Right cardiac atrium (tissue), 5 donors: Measurements from ENCODE around the gene DOC2B. TPM values are rescaled to one million over a fixed set of nuclear protein-coding genes. Genes with fewer than 3 reads are reported as not detected.
A peak's percentile ranks its signal among the peaks of the same experiment; 100 is the strongest.

Experiments
- ATAC-seq, 2 donors: fragments of 200-7000 bp; cut with Tn5 transposase; one replicate each; pipeline versions ENCODE4 v1.8.0 to v1.9.1; 2020; ENCODE audit warnings: moderate library complexity in 2 of 2, mild to moderate bottlenecking in 1 of 2
- DNase-seq, 3 donors: peaks; one replicate each; pipeline ENCODE4 v3.0.0-alpha.2; 2020
- H3K27ac ChIP-seq: one replicate; pipeline ENCODE4 v1.5.1; 2013; ENCODE audit warnings: mild to moderate bottlenecking, low read length, control low read depth, moderate library complexity
- H3K27me3 ChIP-seq: one replicate; pipeline ENCODE4 v1.6.1; 2013; ENCODE audit not compliant: control insufficient read depth, insufficient read depth
- H3K4me1 ChIP-seq: one replicate; pipeline ENCODE4 v1.6.1; 2013; ENCODE audit warnings: low read length; ENCODE audit not compliant: control insufficient read depth, insufficient read depth
- H3K4me3 ChIP-seq: one replicate; pipeline ENCODE4 v1.5.1; 2013; ENCODE audit warnings: low read length, control low read depth
- H3K9me3 ChIP-seq: one replicate; pipeline ENCODE4 v1.6.1; 2013; ENCODE audit warnings: low read length; ENCODE audit not compliant: control insufficient read depth
- WGBS: extraction: QIAGEN DNeasy Blood & Tissue Kit; methylation state at CpG from one replicate; pipeline ENCODE4 v1.1.7; 2013; 5-methylcytosine and 5-hydroxymethylcytosine counted together
- intact Hi-C, 4 donors: fragments of 100-400 bp; cut with DNase I; formaldehyde crosslinking; loops; one replicate each; pipeline versions ENCODE4 v1.11.0 to v1.14.0; 2022 to 2023
- polyA plus RNA-seq: library from polyadenylated mRNA; stranded (reverse); fragments of 200-250 nt; gene quantifications from one replicate; pipeline ENCODE4 v1.2.3, GENCODE V29; 2013
- total RNA-seq, 4 donors: library from RNA; stranded (reverse); fragmentation: NEBNext Ultra II Directional; extraction: Animal tissue kit (Norgen Biotek cat#: 25700); gene quantifications; one replicate each; pipeline ENCODE4 v1.2.1, GENCODE V29; 2021
- donor health status: healthy with polysubstance abuse.
- donor health status: DM: no; HTN: yes; CAD: no.
- donor health status: DM: no; HTN: no; CAD: no.
- donor health status: DM: no; HTN: yes; CAD: no; lungs with severe emphysema.
- donor health status: DM: yes; HTN: yes; CAD: no.

The DOC2B gene
- total and polyA plus RNA-seq, 5 donors, result 2.3 to 5.3 (median 3.0) TPM

DNA sequence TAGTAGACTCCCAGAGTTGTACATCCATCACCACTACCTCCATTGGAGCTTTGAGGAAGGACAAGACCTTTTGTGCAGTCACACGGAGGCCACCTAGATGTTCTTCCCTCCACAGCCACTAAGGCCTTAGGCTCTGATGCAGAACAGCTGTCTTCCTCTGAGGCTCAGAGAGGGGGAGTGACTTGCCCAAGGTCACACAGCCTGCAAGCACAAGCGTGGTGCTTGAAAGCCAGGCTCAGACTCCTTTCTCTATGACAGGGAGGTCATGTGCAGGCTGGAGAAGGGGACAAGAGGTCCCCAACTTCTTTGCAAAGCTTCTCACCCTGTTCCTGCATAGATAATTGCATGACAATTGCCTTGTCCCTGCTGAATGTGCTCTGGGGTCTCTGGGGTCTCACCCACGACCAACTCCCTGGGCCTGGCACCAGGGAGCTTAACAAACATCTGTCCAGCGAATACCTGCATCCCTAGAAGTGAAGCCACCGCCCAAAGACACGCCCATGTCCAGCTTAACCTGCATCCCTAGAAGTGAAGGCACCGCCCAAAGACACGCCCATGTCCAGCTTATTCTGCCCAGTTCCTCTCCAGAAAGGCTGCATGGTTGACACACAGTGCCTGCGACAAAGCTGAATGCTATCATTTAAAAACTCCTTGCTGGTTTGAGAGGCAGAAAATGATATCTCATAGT, 31.4 kb downstream of the DOC2B start:
- ATAC-seq (no peak), DNase-seq (peak in 1 of 3 donors; percentile 18)
- Histone ChIP-seq H3K27ac (no peak overlapping the region), H3K27me3 (no peaks in the 10 kb centered on the region), H3K9me3 (no peaks in the 10 kb centered on the region), H3K4me3 (no peak overlapping the region), H3K4me1 (no peaks in the 10 kb centered on the region)
- 88% methylated on average over 9 of the region's 9 CpGs for WGBS
- intact Hi-C loops, result no loop called here

DNA sequence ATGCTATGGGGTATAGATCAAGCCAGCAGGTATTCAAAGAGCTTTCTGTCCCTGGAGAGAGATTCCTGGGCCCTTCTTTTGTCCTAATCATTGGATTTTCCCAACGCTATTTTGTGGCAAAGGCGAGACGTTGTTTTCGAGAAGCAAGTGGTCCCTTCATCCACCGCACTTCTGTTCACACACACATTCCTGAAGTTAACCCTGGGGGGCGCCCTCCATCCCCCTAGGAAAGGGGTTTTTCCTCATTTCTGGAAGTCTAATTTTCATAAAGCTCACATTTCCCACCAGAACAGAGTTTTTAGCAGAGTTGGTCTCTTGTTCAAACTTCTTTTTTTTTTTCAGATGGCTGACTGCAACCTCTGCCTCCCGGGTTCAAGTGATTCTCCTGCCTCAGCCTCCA, 32.2 kb downstream of the DOC2B start:
- H3K9me3 ChIP-seq, result no peaks in the 10 kb centered on the region
- H3K27ac ChIP-seq, result no peak overlapping the region
- no peaks in the 10 kb centered on the region for H3K4me1 ChIP-seq
- 86% methylated on average over 7 of the region's 7 CpGs for WGBS
- H3K4me3 ChIP-seq, result no peak overlapping the region
- ATAC-seq (no peak), DNase-seq (peak in 1 of 3 donors; percentile 24)
- H3K27me3 ChIP-seq, result no peaks in the 10 kb centered on the region
- intact Hi-C loops, result no loop called here

DNA sequence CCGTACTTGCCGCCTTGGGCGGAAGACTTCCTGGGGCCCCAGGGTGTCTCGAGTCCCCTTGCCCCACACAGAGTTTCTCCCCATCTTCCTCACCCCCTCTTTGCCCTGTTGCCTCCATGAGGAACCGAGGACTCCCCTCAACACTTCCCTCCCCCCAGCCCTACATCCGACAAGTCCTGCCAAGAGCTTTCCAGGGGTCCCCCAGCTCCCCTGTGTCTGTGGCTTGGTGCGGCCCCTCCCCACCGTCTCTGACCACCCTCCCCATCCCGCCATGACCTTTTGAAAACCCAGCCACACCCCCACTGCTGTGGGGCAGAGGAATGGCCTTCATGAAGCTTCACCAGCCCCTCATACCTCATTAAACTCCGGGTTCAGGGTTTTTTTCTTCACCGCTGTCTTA, 32.7 kb downstream of the DOC2B start:
- ATAC-seq, result no peak
- WGBS, result 81% methylated on average over 10 of the region's 11 CpGs
- no peaks in the 10 kb centered on the region for H3K27me3 ChIP-seq
- H3K9me3 ChIP-seq, result no peaks in the 10 kb centered on the region
- intact Hi-C loops, result no loop called here
- H3K27ac ChIP-seq, result no peak overlapping the region
- H3K4me1 ChIP-seq, result no peaks in the 10 kb centered on the region
- H3K4me3 ChIP-seq, result no peak overlapping the region
- DNase-seq, result peak in 2 of 3 donors; percentile 2 to 39

DNA sequence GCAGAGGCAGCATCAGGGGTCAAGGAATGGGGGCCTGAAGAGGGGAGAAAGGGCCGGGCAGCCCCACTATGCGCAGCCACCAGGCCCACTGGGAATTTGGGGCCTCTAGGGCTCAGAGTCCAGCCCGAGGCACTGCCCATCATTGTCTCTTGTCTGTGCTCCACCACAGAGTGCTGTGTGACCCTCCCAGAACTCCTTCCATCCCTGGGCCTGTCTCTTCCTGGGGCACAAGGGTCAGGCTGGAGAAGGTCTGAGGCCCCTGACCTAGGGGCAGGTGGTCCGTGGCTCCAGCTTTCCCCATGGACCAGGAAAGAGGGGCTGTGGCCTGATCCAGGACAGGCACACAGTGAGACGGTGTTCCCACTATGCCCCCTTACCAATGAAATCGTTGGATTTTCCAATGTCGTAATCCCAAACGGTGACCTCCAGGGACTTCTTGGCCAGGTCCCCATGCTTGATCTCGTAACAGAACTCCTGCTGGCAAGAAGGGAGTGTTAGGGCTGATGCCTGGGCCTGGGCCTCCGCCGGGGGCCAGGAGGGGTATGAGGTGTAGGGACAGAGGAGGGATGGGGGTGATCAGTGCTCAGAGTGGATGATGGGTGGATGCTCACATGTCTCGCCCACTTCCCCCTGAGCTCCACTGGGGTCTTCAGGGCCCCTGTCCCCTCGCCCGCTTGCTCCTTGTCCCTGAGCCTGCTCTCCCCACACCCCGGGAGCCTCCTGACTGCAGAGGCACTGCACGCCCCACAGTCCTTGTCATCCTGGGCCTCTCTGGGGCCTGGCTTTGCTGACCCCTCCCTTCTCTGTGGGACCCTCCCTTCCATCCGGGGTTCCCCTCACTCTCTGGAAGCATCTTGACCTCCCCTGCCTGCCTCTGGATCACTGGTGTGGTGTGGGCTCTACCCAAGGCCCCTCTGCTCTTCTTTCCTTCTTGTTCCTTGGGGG, 33.4 kb downstream of the DOC2B start:
- no peaks in the 10 kb centered on the region for H3K4me1 ChIP-seq
- H3K9me3 ChIP-seq, result no peaks in the 10 kb centered on the region
- H3K27ac ChIP-seq, result no peak overlapping the region
- no peaks in the 10 kb centered on the region for H3K27me3 ChIP-seq
- DNase-seq (peak in 2 of 3 donors; percentile 10 to 32), ATAC-seq (no peak)
- 90% methylated on average over 17 of the region's 17 CpGs for WGBS
- H3K4me3 ChIP-seq, result no peak overlapping the region
- intact Hi-C loops, result no loop called here

DNA sequence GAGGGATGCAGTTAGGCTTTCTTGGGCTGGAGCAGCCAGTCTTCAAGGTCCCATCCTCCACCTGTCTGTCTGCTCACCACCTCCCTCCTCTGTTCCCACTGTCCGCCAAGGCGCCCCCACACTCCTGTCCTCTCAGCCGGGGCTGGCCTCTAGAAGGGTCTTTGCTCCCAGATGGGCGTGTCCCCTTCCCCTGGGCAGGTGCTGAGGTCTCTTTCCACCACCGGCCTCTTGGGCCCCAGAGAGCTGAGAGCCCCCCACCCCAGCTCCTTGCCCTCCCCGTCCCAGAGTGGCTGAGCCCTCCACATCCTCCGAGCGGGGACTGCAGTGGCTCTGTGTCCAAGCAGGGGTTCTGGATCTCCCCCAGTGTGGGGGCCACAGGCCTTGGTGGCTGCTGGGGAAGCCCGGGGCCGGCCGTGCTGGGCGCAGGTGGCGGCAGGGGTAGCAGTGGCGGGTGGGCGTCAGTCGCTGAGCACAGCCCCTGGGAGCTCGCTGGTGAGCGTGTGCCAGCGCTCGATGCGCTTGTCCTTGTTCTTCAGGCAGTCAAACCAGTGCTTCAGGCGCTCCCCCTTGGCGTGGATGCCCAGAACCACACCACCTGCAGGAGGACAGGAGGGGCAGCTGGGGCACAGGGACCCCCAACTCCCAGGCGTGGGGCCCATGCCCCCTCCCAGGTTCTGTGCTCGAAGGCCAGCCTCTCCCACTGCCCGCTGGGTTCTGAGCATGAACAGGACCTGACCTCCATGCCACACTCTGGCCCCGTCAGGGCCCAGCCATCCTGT, 34.3 kb downstream of the DOC2B start:
- no peaks in the 10 kb centered on the region for H3K4me1 ChIP-seq
- intact Hi-C loops, result no loop called here
- no peaks in the 10 kb centered on the region for H3K27me3 ChIP-seq
- no peak overlapping the region for H3K4me3 ChIP-seq
- ATAC-seq (no peak), DNase-seq (peak in 2 of 3 donors; percentile 25 to 46)
- H3K9me3 ChIP-seq, result no peaks in the 10 kb centered on the region
- 92% methylated on average over 27 of the region's 27 CpGs for WGBS
- H3K27ac ChIP-seq, result no peak overlapping the region

DNA sequence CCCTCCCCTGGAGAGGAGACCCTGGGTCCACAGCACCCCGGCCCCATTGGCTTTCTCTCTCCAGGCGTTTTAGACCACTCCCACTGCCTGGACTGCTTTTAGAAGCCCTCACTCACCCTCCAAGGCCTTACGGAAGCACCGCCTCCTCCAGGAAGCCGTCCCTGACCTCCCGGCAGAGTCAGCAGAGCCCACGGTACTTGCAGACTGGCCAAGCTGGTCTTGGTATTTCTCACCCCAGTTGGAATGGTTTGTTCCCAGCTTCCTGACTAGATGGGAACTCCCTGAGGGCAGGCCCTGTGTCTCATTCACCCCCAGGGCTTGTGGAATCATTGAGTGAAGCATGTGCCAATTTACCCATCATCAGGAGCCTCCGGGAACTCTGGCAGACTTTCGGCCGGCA, 34.9 kb downstream of the DOC2B start:
- WGBS, result 84% methylated on average over 10 of the region's 10 CpGs
- intact Hi-C loops, result no loop called here
- DNase-seq, result peak in 1 of 3 donors; percentile 24

DNA sequence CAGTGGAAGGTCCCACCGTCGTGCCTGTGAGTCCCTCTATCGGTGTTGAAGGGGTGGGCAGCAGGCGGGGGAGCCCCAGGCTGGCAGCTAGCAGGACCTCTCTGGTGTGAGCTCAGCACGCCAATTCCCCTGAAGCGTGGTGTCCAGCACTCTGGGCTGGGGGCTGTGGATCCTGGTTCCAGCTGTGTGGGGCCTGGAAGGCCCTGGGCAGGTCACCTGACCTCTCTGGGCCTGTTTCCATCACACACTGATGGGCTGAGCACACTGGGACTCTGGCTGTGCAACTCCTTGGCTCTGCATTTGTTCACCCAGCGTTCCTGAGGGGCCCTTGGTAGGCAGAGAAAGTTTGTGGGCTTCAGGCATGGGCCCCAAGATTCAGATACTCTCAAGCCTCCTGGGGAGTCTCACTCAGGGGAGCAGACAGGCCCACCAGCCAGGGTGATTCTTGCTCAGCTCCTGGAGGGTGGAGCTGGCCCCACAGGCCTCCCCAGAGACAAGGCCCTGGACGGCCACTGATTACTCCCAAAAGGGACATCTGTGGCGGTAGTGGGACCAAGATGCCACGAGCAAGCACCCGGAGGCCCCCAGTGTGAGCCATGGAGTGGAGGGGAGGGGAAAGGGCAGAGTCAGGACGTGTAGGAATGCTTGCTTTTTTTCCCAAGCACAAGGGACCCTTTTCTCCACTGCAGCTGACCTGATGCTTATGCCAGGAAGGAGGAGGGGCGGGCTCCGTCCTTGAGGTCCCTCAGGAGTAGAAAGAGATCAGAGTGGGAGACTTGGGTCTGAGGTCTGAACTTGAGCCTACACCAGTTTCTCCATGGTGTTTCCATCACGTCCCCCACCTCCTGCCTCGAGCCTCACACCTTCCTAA, 35.5 kb downstream of the DOC2B start:
- H3K4me1 ChIP-seq, result no peaks in the 10 kb centered on the region
- WGBS, result 73% methylated on average over 16 of the region's 16 CpGs
- H3K27me3 ChIP-seq, result no peaks in the 10 kb centered on the region
- H3K27ac ChIP-seq, result no peak overlapping the region
- ATAC-seq (peak; percentile 6 to 27), DNase-seq (peak in 2 of 3 donors; percentile 55 to 57)
- no peaks in the 10 kb centered on the region for H3K9me3 ChIP-seq
- intact Hi-C loops, result no loop called here
- H3K4me3 ChIP-seq, result no peak overlapping the region

More for the DNA sequence above, 34.9 kb downstream of the DOC2B start:
- Histone ChIP-seq H3K4me1 (no peaks in the 10 kb centered on the region), H3K9me3 (no peaks in the 10 kb centered on the region), H3K27me3 (no peaks in the 10 kb centered on the region), H3K27ac (no peak overlapping the region), H3K4me3 (no peak overlapping the region)
- ATAC-seq, result no peak

DNA sequence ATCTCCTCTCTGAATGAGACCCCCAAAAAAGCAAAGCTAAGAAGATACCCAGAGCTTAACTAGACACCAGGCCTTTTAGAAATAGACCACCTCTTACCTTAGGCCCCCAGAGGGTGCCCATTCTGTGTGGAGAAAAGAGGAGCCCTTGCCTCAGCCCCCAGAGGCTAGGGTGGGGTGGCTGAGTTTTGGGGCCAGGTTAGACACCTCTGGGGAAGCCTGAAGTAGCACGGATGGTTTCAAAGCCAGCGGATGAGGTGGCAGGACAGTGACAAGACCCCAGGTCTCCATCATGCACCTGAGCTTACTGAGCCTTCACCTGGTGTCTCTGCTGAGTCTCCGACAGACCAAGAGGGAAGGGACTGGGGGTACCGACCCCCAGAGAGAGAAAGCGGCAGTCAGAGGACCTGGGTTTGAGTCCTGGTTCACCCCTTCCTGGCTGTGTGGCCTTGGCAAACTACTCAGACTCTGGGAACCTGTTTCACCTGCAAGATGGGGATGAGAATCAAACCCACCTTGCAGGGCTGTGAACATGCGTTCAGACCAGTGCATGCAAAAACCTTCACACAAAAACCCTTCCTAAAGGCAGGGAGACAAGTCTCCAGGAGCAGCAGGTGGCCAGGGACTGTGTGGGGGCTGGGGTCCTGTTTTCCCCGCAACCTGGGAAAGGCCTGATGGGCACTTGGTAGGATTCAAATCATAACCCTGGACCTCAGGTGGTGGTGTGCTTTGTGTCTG, 36.3 kb downstream of the DOC2B start:
- Histone ChIP-seq H3K4me1 (no peaks in the 10 kb centered on the region), H3K4me3 (no peak overlapping the region), H3K9me3 (no peaks in the 10 kb centered on the region), H3K27ac (no peak overlapping the region), H3K27me3 (no peaks in the 10 kb centered on the region)
- DNase-seq (peak in 1 of 3 donors; percentile 24), ATAC-seq (no peak)
- intact Hi-C loops, result no loop called here
- WGBS, result 75% methylated on average over 7 of the region's 7 CpGs

DNA sequence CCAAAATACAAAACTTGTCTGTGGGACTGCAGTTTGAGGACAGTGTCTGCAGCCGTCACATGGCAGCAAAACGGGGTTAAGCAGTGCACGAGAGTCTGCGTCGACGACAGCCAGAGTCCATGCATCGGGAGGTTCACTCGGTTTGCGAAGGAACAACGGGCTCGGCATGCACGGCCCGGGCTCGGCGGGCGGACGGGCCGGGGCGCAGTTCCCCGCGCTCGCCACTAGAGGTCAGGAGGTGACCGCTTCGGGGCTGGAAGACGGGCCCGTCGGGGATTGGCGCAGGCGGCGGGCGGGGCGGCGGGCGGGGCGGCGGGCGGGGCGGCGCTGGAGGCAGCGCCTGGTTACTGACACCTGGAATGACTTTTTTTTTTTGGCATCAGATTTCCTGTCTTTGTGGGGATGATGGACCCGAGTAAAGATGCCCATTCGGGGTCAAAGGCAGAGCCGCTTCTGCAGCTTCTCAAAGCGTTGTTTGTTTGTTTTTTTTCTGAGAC, 37.6 kb downstream of the DOC2B start:
- intact Hi-C loops, result no loop called here
- no peak overlapping the region for H3K27ac ChIP-seq
- no peaks in the 10 kb centered on the region for H3K4me1 ChIP-seq
- ATAC-seq (peak; percentile 82 to 87), DNase-seq (peak; percentile 81 to 93 (median 90))
- H3K27me3 ChIP-seq, result no peaks in the 10 kb centered on the region
- H3K4me3 ChIP-seq, result no peak overlapping the region
- 4% methylated on average over 44 of the region's 44 CpGs for WGBS
- no peaks in the 10 kb centered on the region for H3K9me3 ChIP-seq
